Measurements from ENCODE around the gene MORN1. TPM values are rescaled to one million over a fixed set of nuclear protein-coding genes. Genes with fewer than 3 reads are reported as not detected.

MORN1 gene
- total RNA-seq, 4 donors from 2014 or later = 5.0 to 14.6 (median 9.2) TPM

GRCh38 chr1:2317230-2318065, 73.9 kb downstream of the MORN1 start:
- Histone ChIP-seq H3K4me1 (peaks cover 10 to 100% (median 71%) of the 10 kb centered on the region in 3 donors), H3K27ac (peak overlapping the region in 3 of 4 donors; percentile 93 to 97 (median 96)), H3K27me3 (no peaks in the 10 kb centered on the region), H3K36me3 (no peaks in the 10 kb centered on the region), H3K9me3 (no peaks in the 10 kb centered on the region), H3K4me3 (no peak overlapping the region)
- no peak for TF ChIP-seq POLR2AphosphoS5 (IDR thresholded peaks at IDR 0.05)
- no peak for TF ChIP-seq EP300 (IDR thresholded peaks at IDR 0.05)
- TF ChIP-seq CTCF (IDR thresholded peaks at IDR 0.05) = no peak
- no peak for TF ChIP-seq POLR2A (IDR thresholded peaks at IDR 0.05)
- 90% methylated on average over 2 of the region's 32 CpGs; no CpG with 5 or more reads in 1 of the 2 donors for WGBS, 2 donors (ENCODE audit: low coverage in 1 of 2)
- no peak for ATAC-seq

- WGBS, 2 donors (ENCODE audit: low coverage in 1 of 2) = no CpG with 5 or more reads among the region's 16 CpGs
- H3K4me1 ChIP-seq = peaks cover 13 to 100% (median 71%) of the 10 kb centered on the region in 3 donors
Measured at GRCh38 chr1:2316451-2316961, 74.8 kb downstream of the MORN1 start.

GRCh38 chr1:2315674-2316450, 75.5 kb downstream of the MORN1 start:
- WGBS, 2 donors (ENCODE audit: low coverage in 1 of 2) = 62% methylated on average over 4 of the region's 21 CpGs; no CpG with 5 or more reads in 1 of the 2 donors
- ATAC-seq = no peak
- Histone ChIP-seq H3K4me3 (no peak overlapping the region), H3K9me3 (no peaks in the 10 kb centered on the region), H3K27me3 (no peaks in the 10 kb centered on the region), H3K4me1 (peaks cover 12 to 100% (median 71%) of the 10 kb centered on the region in 3 donors), H3K27ac (peak overlapping the region; percentile 93 to 97 (median 96)), H3K36me3 (no peaks in the 10 kb centered on the region)
- TF ChIP-seq EP300 (IDR thresholded peaks at IDR 0.05) = no peak
- TF ChIP-seq CTCF (IDR thresholded peaks at IDR 0.05) = no peak
- TF ChIP-seq POLR2AphosphoS5 (IDR thresholded peaks at IDR 0.05) = no peak
- no peak for TF ChIP-seq POLR2A (IDR thresholded peaks at IDR 0.05)

More at GRCh38 chr1:2316451-2316961, 74.8 kb downstream of the MORN1 start:
- H3K9me3 ChIP-seq = no peaks in the 10 kb centered on the region
- no peaks in the 10 kb centered on the region for H3K36me3 ChIP-seq
- peak overlapping the region in 3 of 4 donors; percentile 93 to 97 (median 96) for H3K27ac ChIP-seq
- H3K4me3 ChIP-seq = no peak overlapping the region
- H3K27me3 ChIP-seq = no peaks in the 10 kb centered on the region
- TF ChIP-seq CTCF (IDR thresholded peaks at IDR 0.05) (no peak), POLR2AphosphoS5 (IDR thresholded peaks at IDR 0.05) (no peak), POLR2A (IDR thresholded peaks at IDR 0.05) (no peak), EP300 (IDR thresholded peaks at IDR 0.05) (no peak)
- no peak for ATAC-seq

GRCh38 chr1:2314803-2315673, 76.3 kb downstream of the MORN1 start:
- Histone ChIP-seq H3K4me3 (peak overlapping the region; percentile 54 to 79), H3K36me3 (no peaks in the 10 kb centered on the region), H3K9me3 (no peaks in the 10 kb centered on the region), H3K27me3 (no peaks in the 10 kb centered on the region), H3K4me1 (peaks cover 12 to 100% (median 71%) of the 10 kb centered on the region in 3 donors), H3K27ac (peak overlapping the region; percentile 93 to 97 (median 96))
- ATAC-seq = peak; percentile 33
- no CpG with 5 or more reads among the region's 91 CpGs for WGBS, 2 donors (ENCODE audit: low coverage in 1 of 2)
- TF ChIP-seq POLR2AphosphoS5 (IDR thresholded peaks at IDR 0.05) (no peak), POLR2A (IDR thresholded peaks at IDR 0.05) (no peak), CTCF (IDR thresholded peaks at IDR 0.05) (peak in 3 of 4 experiments; percentile 72 to 99 (median 80))

All from gastroesophageal sphincter (tissue), 4 donors.